HTR-8/SVneo (cell line): Measurements from ENCODE around the gene DHRS2.

Experiments used
- DNase-seq: peaks from one replicate; pipeline ENCODE4 v3.0.0; 2011; ENCODE audit warnings: low spot score, mixed read lengths; ENCODE audit not compliant: insufficient read length
- FAIRE-seq: peaks from 2 replicates; lab custom pipeline; 2011; peaks lifted over from hg19 to GRCh38; lab: Jason Lieb, UNC

DHRS2 gene

DNA sequence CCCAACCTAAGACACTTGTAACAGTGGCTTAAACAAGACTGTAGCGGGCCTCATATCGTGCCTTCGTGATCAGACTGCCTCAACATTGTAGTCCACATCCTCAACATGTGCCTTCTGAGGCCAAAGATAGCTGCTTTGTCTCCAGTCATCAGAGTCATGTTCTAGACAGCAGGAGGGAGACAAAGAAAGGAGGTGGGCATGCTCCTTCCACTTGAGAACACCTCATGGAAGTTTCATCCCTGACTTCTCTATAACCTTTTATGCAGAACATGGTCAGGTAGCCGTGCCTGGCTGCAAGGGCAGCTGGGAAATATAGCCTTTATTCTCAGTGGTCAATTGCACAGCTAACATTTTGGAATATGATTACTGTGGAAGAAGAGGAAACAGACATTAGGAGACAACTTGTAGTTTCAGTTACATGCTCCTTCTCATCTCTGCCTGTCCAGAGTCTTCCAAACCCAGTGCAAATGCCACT lies 25.3 kb upstream of the DHRS2 start:
- DNase-seq (no peak), FAIRE-seq (no peak)

DNA sequence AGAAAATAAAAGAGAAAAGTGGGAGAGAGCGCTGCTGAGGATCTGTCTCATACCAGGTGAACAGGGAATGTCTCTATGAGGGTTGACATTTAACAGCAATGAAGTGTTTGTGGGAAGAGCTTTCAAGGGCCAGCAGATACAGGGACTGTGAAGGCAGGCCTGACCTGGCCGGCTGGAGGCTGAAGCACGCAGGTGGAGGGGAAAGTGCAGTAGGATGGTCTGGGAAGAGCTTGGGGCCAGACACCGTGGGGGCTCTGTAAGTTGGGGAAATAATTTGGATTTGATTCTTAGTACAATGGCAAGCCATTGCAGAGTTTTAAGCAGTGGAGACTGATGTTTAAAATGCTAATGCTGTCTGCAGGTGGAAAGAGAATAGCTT lies 23.8 kb upstream of the DHRS2 start:
- DNase-seq (no peak), FAIRE-seq (no peak)

DNA sequence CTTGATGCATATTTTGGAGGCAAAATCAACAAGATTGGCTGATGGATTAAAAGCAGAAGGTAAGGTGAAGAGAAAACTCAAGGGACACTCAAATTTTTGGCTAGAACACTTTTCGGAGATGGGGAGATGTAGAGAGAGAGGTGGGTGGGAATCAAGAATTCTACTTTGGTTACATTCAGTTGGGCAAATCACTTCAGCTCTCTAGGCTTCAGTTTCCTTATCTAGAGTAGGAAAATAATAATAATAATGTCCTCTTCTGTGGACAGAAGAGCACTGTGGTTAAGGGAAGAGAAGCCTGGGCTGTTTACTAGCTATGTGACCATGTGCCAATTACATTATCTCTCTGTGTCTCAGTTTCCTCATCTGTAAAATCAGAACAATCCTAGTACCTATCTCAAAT lies 23.4 kb upstream of the DHRS2 start:
- DNase-seq = no peak
- no peak for FAIRE-seq

DNA sequence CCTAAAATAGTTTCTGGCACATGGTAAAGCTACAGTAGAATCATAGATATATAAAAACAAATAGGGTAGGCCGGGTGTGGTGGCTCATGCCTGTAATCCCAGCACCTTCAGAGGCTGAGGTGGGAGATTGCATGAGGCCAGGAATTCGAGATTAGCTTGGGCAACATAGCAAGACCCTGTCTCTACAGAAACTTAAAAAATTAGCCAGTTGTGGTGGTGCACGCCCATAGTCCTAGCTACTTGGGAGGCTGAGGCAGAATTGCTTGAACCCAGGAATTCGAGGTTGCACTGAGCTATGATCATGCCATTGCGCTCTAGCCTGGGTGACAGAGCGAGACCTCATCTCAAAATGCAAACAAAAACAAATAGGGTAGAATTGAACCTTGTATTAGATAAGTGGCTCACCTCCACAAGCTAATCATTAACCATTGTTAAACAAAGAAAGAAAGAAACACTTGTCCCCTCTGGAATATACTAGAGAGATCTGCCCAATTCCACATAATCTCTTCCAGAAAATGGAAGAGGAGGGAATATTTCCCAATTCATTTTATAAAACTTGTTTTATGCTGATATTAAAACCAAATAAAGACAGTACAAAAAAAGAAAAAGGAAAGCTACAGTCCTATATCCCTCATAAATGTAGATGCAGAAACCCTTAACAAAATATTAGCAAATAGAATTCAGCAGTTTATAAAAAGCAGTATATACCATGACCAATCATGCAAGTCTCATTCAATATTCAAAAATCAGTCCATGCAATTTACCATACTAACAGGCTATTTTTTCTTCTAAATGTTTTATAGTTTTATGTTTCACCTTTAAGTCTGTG lies 22.7 kb upstream of the DHRS2 start:
- DNase-seq (no peak), FAIRE-seq (no peak)

DNA sequence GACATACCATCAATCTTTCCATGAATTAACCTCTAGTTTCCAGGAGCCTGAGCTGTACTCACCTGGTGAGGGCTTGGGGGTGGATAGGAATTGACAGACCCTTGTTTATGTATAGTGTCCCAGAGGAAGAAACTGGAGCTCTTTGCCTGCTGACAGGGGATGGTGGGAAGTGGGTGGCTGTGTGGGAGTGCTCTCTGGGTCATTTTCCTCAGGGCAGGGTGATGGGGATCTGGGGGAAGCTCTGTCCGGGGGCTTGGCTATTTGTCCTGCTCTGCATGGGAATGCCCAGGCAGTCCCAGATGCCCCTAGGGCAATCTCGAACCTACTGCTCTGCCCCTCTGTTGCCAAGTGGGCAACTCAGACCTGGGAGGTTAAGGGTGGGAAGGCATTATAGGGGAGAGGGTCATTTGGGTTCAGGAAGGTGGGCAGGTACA lies 21.8 kb upstream of the DHRS2 start:
- FAIRE-seq (no peak), DNase-seq (no peak)

GRCh38 chr14:23615856-23616255 lies 20.3 kb upstream of the DHRS2 start:
- DNase-seq (no peak), FAIRE-seq (no peak)

DNA sequence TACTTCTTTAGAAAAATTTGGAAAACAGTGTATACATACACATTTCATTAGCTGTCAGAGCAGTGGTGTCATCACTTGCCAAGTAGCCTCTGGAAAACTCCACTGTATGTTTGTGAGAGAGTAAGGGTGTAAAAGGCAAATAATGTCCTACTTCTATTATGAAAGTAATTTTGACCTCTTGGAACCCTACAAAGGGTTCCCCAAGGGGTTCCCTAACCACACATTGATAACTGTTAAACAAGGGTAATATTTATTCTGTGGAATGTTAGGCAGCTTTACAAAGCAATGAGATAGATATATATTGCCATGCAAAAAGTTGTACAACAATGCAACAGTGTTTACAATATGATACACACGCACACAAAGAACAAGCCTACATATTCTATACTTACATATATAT lies 18.6 kb upstream of the DHRS2 start:
- DNase-seq (no peak), FAIRE-seq (no peak)

DNA sequence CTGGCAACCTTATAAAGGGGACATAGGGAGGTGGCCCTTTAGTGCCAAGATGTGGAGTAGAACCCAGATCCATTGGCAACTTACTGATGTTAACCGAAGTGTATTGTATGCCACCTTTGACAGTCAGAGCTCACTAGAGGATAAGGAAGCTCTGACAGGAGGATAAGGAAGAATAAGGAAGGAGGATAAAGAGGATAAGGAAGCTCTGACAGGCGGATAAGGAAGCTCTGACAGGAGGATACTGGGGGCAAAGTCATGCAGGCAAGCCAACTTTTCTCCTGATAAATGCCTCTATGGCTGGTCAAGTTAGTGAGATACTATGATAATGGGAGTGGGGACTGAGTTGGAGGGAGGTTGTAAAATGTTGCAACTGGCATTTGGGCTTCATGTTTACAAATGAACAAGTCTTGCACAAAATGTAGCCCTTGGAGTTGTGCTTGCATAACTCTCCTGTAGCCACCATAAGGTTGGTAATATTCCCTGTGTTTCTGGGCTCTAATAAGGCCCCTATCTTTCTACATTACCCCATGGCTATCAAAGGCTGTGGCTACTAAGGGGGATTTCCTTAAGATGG lies 17.7 kb upstream of the DHRS2 start:
- DNase-seq (no peak), FAIRE-seq (no peak)

- DNase-seq = no peak
- FAIRE-seq = no peak
Measured at GRCh38 chr14:23620177-23620702, 15.9 kb upstream of the DHRS2 start.

GRCh38 chr14:23621204-23621931 lies 14.8 kb upstream of the DHRS2 start:
- DNase-seq (no peak), FAIRE-seq (no peak)

GRCh38 chr14:23621932-23622730 lies 14.0 kb upstream of the DHRS2 start:
- DNase-seq (no peak), FAIRE-seq (no peak)

DNA sequence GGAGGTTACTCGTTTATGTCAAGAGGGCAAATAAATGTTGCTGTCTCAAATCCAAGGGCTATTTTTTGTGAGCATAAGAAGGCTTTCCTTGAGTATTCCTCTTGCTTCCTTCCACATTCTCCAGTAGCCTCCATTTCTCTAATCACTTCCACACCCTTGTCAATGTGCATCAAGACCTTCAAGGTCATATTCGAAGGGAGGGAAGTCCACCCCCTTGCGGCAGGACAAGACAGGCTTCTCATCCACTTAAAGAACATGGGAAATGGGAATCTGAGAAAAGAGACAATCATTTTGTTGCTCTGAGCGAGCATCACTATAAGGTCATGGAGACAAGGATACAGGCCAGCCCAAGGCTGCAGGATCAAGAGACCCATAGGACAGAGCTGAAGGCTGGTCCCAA lies 13.2 kb upstream of the DHRS2 start:
- DNase-seq (no peak), FAIRE-seq (no peak)

GRCh38 chr14:23623962-23624361 lies 12.2 kb upstream of the DHRS2 start:
- FAIRE-seq = no peak
- DNase-seq = no peak

DNA sequence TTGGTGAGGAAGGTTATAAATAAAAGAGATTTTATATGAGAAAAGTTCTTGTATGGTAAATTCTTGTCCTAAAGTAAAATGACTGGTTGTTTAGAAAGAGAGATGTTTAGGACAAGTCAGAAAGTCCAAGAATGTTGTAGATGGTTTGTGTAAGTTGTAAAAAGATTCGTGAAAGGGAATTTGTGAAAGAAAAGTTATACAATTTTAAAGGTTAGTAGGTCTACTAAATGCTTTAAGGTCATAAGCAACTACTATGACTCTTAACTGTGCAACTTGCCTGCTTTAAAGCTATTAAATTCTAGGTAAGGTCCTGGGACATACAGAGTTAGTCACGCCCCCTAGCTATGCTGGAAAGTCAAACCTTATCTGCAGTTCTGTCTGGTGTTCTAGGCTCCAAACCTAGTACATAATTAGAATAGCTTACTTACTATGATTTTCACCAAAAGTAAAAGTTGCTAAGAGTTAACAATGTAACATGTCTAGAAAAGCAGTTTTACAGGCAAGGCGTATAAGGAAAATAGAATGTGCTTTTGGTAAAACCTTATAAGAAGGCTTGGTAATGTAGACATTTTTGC lies 11.2 kb upstream of the DHRS2 start:
- DNase-seq = no peak
- FAIRE-seq = no peak

GRCh38 chr14:23626946-23627345 lies 9.2 kb upstream of the DHRS2 start:
- FAIRE-seq = no peak
- DNase-seq = no peak

DNA sequence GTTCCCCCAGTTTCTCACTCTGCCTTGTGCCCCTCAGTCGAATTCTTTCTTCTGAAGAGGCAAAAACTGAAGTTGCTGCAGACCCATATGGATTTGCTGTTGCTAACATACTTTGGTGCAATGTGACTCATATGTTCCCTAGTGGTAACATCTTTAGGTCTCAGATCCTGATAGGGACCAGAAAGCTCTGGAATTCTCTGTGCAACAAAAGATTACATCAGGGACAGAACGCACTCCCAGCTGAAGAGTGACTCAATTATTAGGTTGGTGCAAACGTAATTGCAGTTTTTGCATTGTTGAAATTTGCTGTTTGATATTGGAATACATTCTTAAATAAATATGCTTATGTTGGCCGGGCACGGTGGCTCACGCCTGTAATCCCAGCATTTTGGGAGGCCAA lies 8.2 kb upstream of the DHRS2 start:
- DNase-seq = no peak
- no peak for FAIRE-seq

DNA sequence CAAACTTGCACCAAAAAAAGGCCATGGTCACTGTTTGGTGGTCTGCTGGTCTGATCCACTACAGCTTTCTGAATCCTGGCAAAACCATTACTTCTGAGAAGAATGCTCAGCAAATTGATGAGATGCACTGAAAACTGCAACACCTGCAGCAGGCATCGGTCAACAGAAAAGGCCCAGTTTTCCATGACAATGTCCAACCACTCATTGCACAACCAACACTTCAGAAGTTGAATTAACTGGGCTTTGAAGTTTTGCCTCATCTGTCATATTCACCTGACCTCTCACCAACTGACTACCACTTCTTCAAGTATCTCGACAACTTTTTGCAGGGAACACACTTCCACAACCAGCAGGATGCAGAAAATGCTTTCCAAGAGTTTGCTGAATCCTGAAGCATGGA lies 7.0 kb upstream of the DHRS2 start:
- FAIRE-seq = no peak
- DNase-seq = no peak

DNA sequence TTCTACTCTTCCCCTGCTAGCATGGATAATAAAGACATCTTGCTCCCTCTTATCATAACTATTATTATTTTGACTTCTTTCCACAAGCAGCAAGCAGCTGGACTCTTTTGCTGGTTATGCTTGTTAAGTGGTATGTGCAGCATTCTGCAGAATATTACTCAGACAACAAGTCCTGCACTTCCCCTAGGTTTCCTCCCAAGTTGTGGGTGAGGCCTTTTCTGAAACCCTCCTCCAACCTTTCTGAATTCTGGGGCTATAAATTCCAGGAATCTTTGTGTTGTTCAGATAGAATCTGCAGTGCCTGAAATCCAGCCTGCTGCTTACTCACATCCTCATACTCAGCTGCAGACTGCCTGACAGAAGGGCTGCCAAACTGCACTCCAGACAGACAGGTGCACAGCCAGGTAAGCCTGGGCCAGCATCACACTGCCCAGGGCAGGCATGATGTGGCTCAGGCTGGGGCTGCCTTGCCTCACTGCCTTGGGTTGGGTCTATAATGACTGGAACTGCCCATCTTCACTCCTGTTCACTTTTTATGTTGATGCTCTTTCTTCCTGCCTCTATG lies 6.2 kb upstream of the DHRS2 start:
- DNase-seq (no peak), FAIRE-seq (no peak)

DNA sequence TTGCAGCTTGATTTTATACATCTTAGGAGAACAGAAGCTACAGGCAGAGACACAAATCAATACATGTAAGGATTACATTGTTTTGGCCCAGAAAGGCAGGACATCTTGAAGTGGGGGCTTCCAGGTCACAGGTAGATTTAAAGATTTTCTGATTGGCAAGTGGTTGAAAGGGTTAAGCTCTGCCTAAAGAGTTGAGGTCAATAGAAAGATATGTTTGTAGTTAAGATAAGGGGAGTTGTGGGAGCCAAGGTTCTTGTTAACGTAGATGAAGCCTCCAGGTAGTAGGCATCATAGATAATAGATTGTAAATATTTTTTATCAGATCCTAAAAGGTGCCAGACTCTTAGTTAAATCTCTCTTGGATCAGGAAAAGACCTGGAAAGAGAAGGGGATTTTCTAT lies 5.5 kb upstream of the DHRS2 start:
- FAIRE-seq (no peak), DNase-seq (no peak)

DNA sequence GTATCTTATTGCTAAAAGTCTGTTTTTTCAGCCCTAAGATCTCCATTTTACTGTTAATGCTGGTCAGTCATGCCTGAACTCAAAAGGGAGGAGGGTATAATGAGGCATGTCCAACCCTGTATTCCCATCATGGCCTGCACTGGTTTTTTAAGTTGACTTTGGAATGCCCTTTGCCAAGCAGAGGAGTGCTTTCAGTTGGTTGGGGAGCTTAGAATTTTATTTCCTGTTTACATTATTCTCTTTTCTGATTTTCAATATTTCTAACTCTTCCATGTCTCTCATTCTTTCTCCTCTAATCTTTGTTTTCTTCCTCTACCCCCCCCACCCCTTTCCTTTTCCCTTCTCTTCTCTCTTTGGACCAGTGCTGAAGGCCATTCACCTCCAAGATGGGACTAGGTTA lies 4.9 kb upstream of the DHRS2 start:
- FAIRE-seq = no peak
- DNase-seq = no peak
